ENCODE results near the gene AK5. TPM values are rescaled to one million over a fixed set of nuclear protein-coding genes. Genes with fewer than 3 reads are reported as not detected.

Gene AK5
- total and polyA plus RNA-seq, 2 of the 13 experiments (the other 11 are each of a cell fraction or from before 2014, with no cell fraction given) = not detected

DNA sequence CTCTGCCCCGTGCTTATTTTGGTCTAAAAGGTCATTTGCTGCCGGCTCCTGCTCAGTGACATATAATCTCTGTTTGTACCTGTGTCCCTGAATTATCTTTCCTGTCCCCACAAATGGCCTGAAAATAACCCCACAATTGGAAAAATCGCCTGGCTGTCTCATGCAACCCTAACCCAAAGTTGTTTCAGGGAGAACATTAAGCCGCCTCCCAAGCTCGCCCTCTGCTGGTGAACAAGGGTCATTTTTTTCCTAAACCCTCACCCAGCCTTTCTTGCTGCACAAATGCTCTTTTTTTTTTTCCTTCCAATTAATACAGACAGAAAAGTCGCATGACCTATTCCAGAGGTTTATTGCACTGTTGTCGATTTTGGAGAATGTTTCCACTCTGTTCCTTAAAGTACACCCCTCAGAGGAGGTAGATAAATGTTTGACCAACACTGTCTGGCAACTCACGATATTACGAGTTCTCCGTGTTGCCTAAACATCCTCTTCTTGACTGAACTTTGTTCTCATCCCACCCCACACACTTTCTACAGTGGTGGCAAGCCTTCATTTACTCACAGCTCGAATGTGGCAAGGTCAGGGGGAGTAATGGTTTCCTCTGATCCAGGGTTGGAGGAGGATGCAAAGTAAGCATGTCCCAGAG, 252.0 kb downstream of the AK5 start (continued):
- TF ChIP-seq PAXIP1 (CRISPR knock-in tag; conservative IDR thresholded peaks at IDR 0.05) = 0 out of 2 replicates have a peak, but pooled peaks have one; percentile 30
- TF ChIP-seq, protein P1, sequence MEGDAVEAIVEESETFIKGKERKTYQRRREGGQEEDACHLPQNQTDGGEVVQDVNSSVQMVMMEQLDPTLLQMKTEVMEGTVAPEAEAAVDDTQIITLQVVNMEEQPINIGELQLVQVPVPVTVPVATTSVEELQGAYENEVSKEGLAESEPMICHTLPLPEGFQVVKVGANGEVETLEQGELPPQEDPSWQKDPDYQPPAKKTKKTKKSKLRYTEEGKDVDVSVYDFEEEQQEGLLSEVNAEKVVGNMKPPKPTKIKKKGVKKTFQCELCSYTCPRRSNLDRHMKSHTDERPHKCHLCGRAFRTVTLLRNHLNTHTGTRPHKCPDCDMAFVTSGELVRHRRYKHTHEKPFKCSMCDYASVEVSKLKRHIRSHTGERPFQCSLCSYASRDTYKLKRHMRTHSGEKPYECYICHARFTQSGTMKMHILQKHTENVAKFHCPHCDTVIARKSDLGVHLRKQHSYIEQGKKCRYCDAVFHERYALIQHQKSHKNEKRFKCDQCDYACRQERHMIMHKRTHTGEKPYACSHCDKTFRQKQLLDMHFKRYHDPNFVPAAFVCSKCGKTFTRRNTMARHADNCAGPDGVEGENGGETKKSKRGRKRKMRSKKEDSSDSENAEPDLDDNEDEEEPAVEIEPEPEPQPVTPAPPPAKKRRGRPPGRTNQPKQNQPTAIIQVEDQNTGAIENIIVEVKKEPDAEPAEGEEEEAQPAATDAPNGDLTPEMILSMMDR (CRISPR knock-in tag; IDR thresholded peaks at IDR 0.05) = peak; percentile 80

- no peak overlapping the region; the same call in 1 of the 2 replicates for H3K4me2 ChIP-seq (ENCODE audit: low read depth, low read length)
- ATAC-seq (no peak), FAIRE-seq (no peak), DNase-seq (ENCODE audit: low spot score) (no peak)
- in situ Hi-C loops (cut with HindIII; ENCODE audit: extremely low pct_ligation_motif_present, low pct_unique_long_range_greater_than_20kb) (no loop called here), intact Hi-C loops (cut with micrococcal nuclease; ENCODE audit: unreplicated experiment) (no loop called here)
- no peak overlapping the region for H3K27ac ChIP-seq (ENCODE audit: extremely low read length, insufficient read depth, low read length)
- H3K9ac ChIP-seq (ENCODE audit: insufficient read depth, low read depth, low read length) = no peak overlapping the region
- ChIA-PET CTCF (ENCODE audit: low intra/inter-chr PET ratio, low total read pairs) (interaction anchor here (1.1 to 2.2 kb wide), 2 partner anchors 366 to 386 kb away, joined by 3 to 9 read pairs; no protein-coding TSS in a partner anchor), POLR2A (no interaction called here)
- WGBS (ENCODE audit: low lambda C conversion rate) = 87% methylated on average over 5 of the region's 5 CpGs
- no peak overlapping the region for H3K4me3 ChIP-seq (replicated peaks in 1 of 3; ENCODE audit: insufficient read depth in 1 of 3, low read depth in 2 of 3, low read length in 3 of 3)
- no peaks in the 10 kb centered on the region; a peak in 1 of 5 replicates for H3K27me3 ChIP-seq (ENCODE audit: control insufficient read depth in 1 of 2, insufficient read depth in 2 of 2, low read length in 2 of 2)
- H3K79me2 ChIP-seq (ENCODE audit: insufficient read depth, low read length) = no peaks in the 10 kb centered on the region
- H4K20me1 ChIP-seq (ENCODE audit: insufficient read depth, low read length) = no peaks in the 10 kb centered on the region
- no peaks in the 10 kb centered on the region for H3K36me3 ChIP-seq (replicated peaks in 1 of 2; ENCODE audit: control insufficient read depth in 1 of 2, insufficient read depth in 2 of 2, low read length in 2 of 2)
- peaks cover 26% of the 10 kb centered on the region for H3K4me1 ChIP-seq (ENCODE audit: insufficient read depth, low read length)
- no peak overlapping the region for H2AFZ ChIP-seq (ENCODE audit: low read length)
- no TSS peak for BruUV-seq (replicated peaks)
- H3K9me3 ChIP-seq (ENCODE audit: low read length) = no peaks in the 10 kb centered on the region
- TF ChIP-seq EZH2 (conservative IDR thresholded peaks at IDR 0.05; ENCODE audit: low read depth, low read length) = no peak
- no peak for TF ChIP-seq MYC (CRISPR knock-in tag; IDR thresholded peaks at IDR 0.05; ENCODE audit: borderline replicate concordance)
- no peak for TF ChIP-seq HNRNPK (IDR thresholded peaks at IDR 0.05; ENCODE audit: low read depth, low read length, poor library complexity, severe bottlenecking)
- TF ChIP-seq ZNF547 (CRISPR knock-in tag; IDR thresholded peaks at IDR 0.05) = no peak
- no peak for TF ChIP-seq NR2F6 (IDR thresholded peaks at IDR 0.05)
- no peak for TF ChIP-seq NR2F6 (CRISPR knock-in tag; IDR thresholded peaks at IDR 0.05)
- TF ChIP-seq NCOA1 (CRISPR knock-in tag; IDR thresholded peaks at IDR 0.05) = no peak
- TF ChIP-seq ZNF256 (CRISPR knock-in tag; conservative IDR thresholded peaks at IDR 0.05) = no peak
- no peak for TF ChIP-seq GTF3A (CRISPR knock-in tag; conservative IDR thresholded peaks at IDR 0.05)
- TF ChIP-seq, protein P2, sequence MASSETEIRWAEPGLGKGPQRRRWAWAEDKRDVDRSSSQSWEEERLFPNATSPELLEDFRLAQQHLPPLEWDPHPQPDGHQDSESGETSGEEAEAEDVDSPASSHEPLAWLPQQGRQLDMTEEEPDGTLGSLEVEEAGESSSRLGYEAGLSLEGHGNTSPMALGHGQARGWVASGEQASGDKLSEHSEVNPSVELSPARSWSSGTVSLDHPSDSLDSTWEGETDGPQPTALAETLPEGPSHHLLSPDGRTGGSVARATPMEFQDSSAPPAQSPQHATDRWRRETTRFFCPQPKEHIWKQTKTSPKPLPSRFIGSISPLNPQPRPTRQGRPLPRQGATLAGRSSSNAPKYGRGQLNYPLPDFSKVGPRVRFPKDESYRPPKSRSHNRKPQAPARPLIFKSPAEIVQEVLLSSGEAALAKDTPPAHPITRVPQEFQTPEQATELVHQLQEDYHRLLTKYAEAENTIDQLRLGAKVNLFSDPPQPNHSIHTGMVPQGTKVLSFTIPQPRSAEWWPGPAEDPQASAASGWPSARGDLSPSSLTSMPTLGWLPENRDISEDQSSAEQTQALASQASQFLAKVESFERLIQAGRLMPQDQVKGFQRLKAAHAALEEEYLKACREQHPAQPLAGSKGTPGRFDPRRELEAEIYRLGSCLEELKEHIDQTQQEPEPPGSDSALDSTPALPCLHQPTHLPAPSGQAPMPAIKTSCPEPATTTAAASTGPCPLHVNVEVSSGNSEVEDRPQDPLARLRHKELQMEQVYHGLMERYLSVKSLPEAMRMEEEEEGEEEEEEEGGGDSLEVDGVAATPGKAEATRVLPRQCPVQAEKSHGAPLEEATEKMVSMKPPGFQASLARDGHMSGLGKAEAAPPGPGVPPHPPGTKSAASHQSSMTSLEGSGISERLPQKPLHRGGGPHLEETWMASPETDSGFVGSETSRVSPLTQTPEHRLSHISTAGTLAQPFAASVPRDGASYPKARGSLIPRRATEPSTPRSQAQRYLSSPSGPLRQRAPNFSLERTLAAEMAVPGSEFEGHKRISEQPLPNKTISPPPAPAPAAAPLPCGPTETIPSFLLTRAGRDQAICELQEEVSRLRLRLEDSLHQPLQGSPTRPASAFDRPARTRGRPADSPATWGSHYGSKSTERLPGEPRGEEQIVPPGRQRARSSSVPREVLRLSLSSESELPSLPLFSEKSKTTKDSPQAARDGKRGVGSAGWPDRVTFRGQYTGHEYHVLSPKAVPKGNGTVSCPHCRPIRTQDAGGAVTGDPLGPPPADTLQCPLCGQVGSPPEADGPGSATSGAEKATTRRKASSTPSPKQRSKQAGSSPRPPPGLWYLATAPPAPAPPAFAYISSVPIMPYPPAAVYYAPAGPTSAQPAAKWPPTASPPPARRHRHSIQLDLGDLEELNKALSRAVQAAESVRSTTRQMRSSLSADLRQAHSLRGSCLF (CRISPR knock-in tag; IDR thresholded peaks at IDR 0.05; ENCODE audit: borderline replicate concordance) = no peak
- TF ChIP-seq PHF5A (CRISPR knock-in tag; IDR thresholded peaks at IDR 0.05; ENCODE audit: low read depth, unreplicated experiment) = no peak
These were observed 252.6 kb downstream of the AK5 start for GRCh38 chr1:77534456-77534855.
